NCI-H1092 treated with DMSO at 0.1 percent for 48 hours (cell line): ENCODE data around the gene PTPRO.
A peak's percentile ranks its signal among the peaks of the same experiment; 100 is the strongest.

ENCODE experiments used
- DNase-seq: peaks from one replicate; lab custom pipeline; 2025; lab: John Stamatoyannopoulos, UW

Gene PTPRO

GRCh38 chr12:15350643-15351042, 28.3 kb downstream of the PTPRO start:
- no peak for DNase-seq

GRCh38 chr12:15355766-15356165, 33.5 kb downstream of the PTPRO start:
- no peak for DNase-seq

- DNase-seq = peak; percentile 80
Observed at GRCh38 chr12:15356951-15357364, 34.6 kb downstream of the PTPRO start.

- no peak for DNase-seq
Observed at GRCh38 chr12:15364221-15365160, 42.2 kb downstream of the PTPRO start.

GRCh38 chr12:15368812-15369211, 46.5 kb downstream of the PTPRO start:
- no peak for DNase-seq

- no peak for DNase-seq
Observed at GRCh38 chr12:15372352-15372751, 50.0 kb downstream of the PTPRO start.

GRCh38 chr12:15387772-15388171, 65.5 kb downstream of the PTPRO start:
- DNase-seq = no peak

GRCh38 chr12:15389561-15389960, 67.3 kb downstream of the PTPRO start:
- DNase-seq = no peak

- DNase-seq = no peak
Observed at GRCh38 chr12:15393037-15393436, 70.7 kb downstream of the PTPRO start.

- no peak for DNase-seq
Observed at GRCh38 chr12:15393995-15394394, 71.7 kb downstream of the PTPRO start.

- no peak for DNase-seq
Observed at GRCh38 chr12:15404485-15404884, 82.2 kb downstream of the PTPRO start.

GRCh38 chr12:15405606-15406005, 83.3 kb downstream of the PTPRO start:
- DNase-seq = no peak

GRCh38 chr12:15407025-15407424, 84.7 kb downstream of the PTPRO start:
- DNase-seq = no peak

- no peak for DNase-seq
Observed at GRCh38 chr12:15411842-15412241, 89.5 kb downstream of the PTPRO start.

GRCh38 chr12:15417691-15418090, 95.4 kb downstream of the PTPRO start:
- DNase-seq = no peak

GRCh38 chr12:15423629-15424028, 101.3 kb downstream of the PTPRO start:
- DNase-seq = no peak

GRCh38 chr12:15427913-15428312, 105.6 kb downstream of the PTPRO start:
- no peak for DNase-seq

GRCh38 chr12:15428632-15429031, 106.3 kb downstream of the PTPRO start:
- DNase-seq = no peak

- DNase-seq = no peak
Observed at GRCh38 chr12:15429262-15429661, 107.0 kb downstream of the PTPRO start.

- DNase-seq = no peak
Observed at GRCh38 chr12:15435597-15435996, 113.3 kb downstream of the PTPRO start.

GRCh38 chr12:15439459-15439858, 117.2 kb downstream of the PTPRO start:
- DNase-seq = no peak

- no peak for DNase-seq
Observed at GRCh38 chr12:15443050-15443449, 120.7 kb downstream of the PTPRO start.

- DNase-seq = no peak
Observed at GRCh38 chr12:15443611-15444010, 121.3 kb downstream of the PTPRO start.

- no peak for DNase-seq
Observed at GRCh38 chr12:15444523-15444922, 122.2 kb downstream of the PTPRO start.
